CD4-positive, alpha-beta memory T cell (primary cell): ENCODE data around the gene PAIP2. TPM values are rescaled to one million over a fixed set of nuclear protein-coding genes. Genes with fewer than 3 reads are reported as not detected.

Experiments used
- CTCF ChIA-PET: fragments of 350-600 bp; sonication (Branson Sonifier 250); formaldehyde crosslinking; loops from one replicate; lab custom pipeline; 2021; ENCODE audit warnings: inconsistent platforms; ENCODE audit not compliant: partially characterized antibody; lab: Charles Lee
- POLR2A ChIA-PET: fragments of 350-600 bp; sonication (Branson Sonifier 250); formaldehyde crosslinking; loops from one replicate; lab custom pipeline; 2021; ENCODE audit not compliant: partially characterized antibody; lab: Charles Lee
- DNase-seq, 5 donors: peaks; one replicate each; pipeline versions ENCODE4 v3.0.0 to v3.0.0-alpha.2; 2020 to 2022; ENCODE audit warnings: mixed read lengths in 1 of 5
- H3K27ac ChIP-seq: one replicate; pipeline ENCODE4 v1.7.0; 2013; ENCODE audit warnings: low read depth, low read length
- H3K27me3 ChIP-seq: 2 replicates; pipeline ENCODE4 v1.7.0; 2013; ENCODE audit warnings: mild to moderate bottlenecking, low read length, moderate library complexity; ENCODE audit not compliant: insufficient read depth
- H3K36me3 ChIP-seq: 2 replicates; pipeline ENCODE4 v1.7.0; 2013; ENCODE audit warnings: mild to moderate bottlenecking, low read length, moderate library complexity; ENCODE audit not compliant: insufficient read depth
- H3K4me1 ChIP-seq: 2 replicates; pipeline ENCODE4 v1.7.0; 2013; ENCODE audit warnings: mild to moderate bottlenecking, low read length, moderate library complexity; ENCODE audit not compliant: insufficient read depth
- H3K4me3 ChIP-seq, 2 donors: one replicate each; pipeline ENCODE4 v1.7.0; 2013; ENCODE audit warnings: low read length in 2 of 2, mild to moderate bottlenecking in 1 of 2
- H3K9me3 ChIP-seq, 2 donors: one replicate each; pipeline ENCODE4 v1.7.0; 2013; ENCODE audit warnings: low read length in 2 of 2, control low read depth in 1 of 2; ENCODE audit not compliant: control insufficient read depth in 1 of 2
- H3K27ac Mint-ChIP-seq, 7 donors: one replicate each; pipeline ENCODE4 v1.8.0; 2020 to 2021; ENCODE audit warnings: mixed read lengths in 7 of 7, mild to moderate bottlenecking in 6 of 7, inconsistent platforms in 3 of 7, moderate library complexity in 3 of 7
- H3K27me3 Mint-ChIP-seq, 2 donors: one replicate each; pipeline ENCODE4 v1.8.0; 2020 to 2021; ENCODE audit warnings: mixed read lengths in 2 of 2
- H3K36me3 Mint-ChIP-seq, 2 donors: one replicate each; pipeline ENCODE4 v1.8.0; 2020 to 2021; ENCODE audit warnings: mixed read lengths in 2 of 2, inconsistent platforms in 1 of 2, mild to moderate bottlenecking in 1 of 2
- H3K4me1 Mint-ChIP-seq, 4 donors: one replicate each; pipeline ENCODE4 v1.8.0; 2020 to 2021; ENCODE audit warnings: mixed read lengths in 4 of 4, mild to moderate bottlenecking in 1 of 4
- H3K4me3 Mint-ChIP-seq, 8 donors: one replicate each; pipeline ENCODE4 v1.8.0; 2020 to 2021; ENCODE audit warnings: mixed read lengths in 8 of 8, mild to moderate bottlenecking in 7 of 8, moderate library complexity in 6 of 8, inconsistent platforms in 3 of 8
- H3K9me3 Mint-ChIP-seq, 8 donors: one replicate each; pipeline ENCODE4 v1.8.0; 2020 to 2021; ENCODE audit warnings: mixed read lengths in 8 of 8, mild to moderate bottlenecking in 5 of 8, inconsistent platforms in 3 of 8, moderate library complexity in 1 of 8
- intact Hi-C: fragments of 100-400 bp; cut with micrococcal nuclease; formaldehyde crosslinking; loops from one replicate; pipeline ENCODE4 v1.15.1; 2023
- polyA plus RNA-seq, 2 donors: library from polyadenylated mRNA; unstranded; fragments of 300-500 nt; fragmentation: Illumina TruSeq; gene quantifications; one replicate each; pipeline ENCODE4 v1.2.3, GENCODE V29; 2021
- total RNA-seq, 2 experiments: library from RNA; stranded (reverse); gene quantifications; one replicate each; pipeline ENCODE4 v1.2.3, GENCODE V29; 2021

PAIP2 gene
- total and polyA plus RNA-seq, 4 experiments from 2014 or later: 109 to 503 (median 211) TPM

DNA sequence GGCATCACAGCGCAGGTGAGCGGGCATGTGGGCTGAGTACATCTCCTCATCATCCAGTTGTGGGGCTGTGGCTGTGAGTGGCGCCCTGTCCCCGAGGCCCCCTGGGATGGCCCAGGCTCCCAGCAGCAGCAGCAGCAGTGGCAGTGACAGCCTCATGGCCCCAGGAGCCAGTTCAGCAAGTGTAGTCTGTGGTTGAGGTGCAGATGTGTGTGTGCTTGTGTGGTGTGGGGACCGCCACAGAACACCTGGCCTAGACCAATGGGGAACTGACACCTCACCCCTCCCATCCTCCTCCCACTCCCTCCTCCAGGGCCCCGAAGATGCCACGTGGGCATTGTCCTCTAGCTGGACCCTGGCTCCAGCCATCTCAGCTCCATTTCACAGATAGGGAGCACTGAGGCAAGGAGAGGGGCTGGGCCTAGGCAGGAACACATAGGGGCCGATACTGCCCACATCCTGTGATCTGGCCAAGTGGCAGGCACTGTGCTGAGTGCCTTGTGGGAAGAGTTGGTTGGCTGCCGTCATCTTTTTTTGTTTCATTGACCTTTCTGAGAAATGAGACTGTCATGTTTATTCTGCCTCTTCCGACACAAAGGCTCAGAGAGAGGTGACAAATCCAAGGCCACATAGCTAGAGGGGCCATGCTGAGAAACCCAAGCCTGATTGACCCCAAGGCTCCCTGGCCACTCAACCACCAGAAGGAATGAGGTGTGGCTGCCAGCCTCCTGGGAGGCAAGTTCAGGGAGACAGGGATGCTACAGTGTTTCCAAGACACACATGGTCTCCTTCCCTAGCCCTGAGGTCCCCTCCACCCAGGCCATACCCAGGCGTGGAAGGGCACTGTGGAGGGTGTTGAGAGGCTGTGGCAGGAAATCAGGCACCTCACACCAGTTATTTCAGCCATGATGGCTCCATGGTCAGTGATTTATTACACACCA is 48.3 kb downstream of the PAIP2 start, which contains the start of gene MZB1:
Gene MZB1 (minus strand): TSS at position 213 of the 938 bp plus-strand sequence. CDS start 57 bp downstream, at position 156.
- H3K27me3 ChIP-seq: no peaks in the 10 kb centered on the region
- H3K27ac Mint-ChIP-seq: peak within 1 kb of the TSS; percentile 73 to 96 (median 92)
- peak; percentile 68 to 79 (median 74) for DNase-seq
- no peaks in the 10 kb centered on the region for H3K27me3 Mint-ChIP-seq
- POLR2A ChIA-PET: interaction anchor here (0.7 to 7.2 kb wide), 5 partner anchors 12 to 174 kb away, joined by 3 to 49 read pairs (median 12); partner anchors contain the start of genes MATR3, PAIP2 and SPATA24
- no peaks in the 10 kb centered on the region for H3K36me3 Mint-ChIP-seq
- CTCF ChIA-PET: interaction anchor here (0.6 to 4.1 kb wide), 3 partner anchors 13 to 124 kb away, joined by 3 to 25 read pairs (median 5); partner anchors contain the start of gene SPATA24
- no peaks in the 10 kb centered on the region for H3K36me3 ChIP-seq
- H3K27ac ChIP-seq: peak within 1 kb of the TSS; percentile 44
- no peaks in the 10 kb centered on the region for H3K9me3 ChIP-seq
- H3K4me1 Mint-ChIP-seq: peaks cover 34 to 59% (median 45%) of the 10 kb centered on the region in 4 donors
- H3K4me3 ChIP-seq: no peak within 1 kb of the TSS
- H3K4me1 ChIP-seq: peaks cover 53% of the 10 kb centered on the region
- intact Hi-C loops: loop anchor here (5.0 kb wide), 1 partner anchor 118 kb away; no protein-coding TSS in a partner anchor
- H3K9me3 Mint-ChIP-seq: peaks cover 0 to 2% (median 0%) of the 10 kb centered on the region in 8 donors
- H3K4me3 Mint-ChIP-seq: peak within 1 kb of the TSS in 5 of 8 donors; percentile 34 to 84 (median 72)

DNA sequence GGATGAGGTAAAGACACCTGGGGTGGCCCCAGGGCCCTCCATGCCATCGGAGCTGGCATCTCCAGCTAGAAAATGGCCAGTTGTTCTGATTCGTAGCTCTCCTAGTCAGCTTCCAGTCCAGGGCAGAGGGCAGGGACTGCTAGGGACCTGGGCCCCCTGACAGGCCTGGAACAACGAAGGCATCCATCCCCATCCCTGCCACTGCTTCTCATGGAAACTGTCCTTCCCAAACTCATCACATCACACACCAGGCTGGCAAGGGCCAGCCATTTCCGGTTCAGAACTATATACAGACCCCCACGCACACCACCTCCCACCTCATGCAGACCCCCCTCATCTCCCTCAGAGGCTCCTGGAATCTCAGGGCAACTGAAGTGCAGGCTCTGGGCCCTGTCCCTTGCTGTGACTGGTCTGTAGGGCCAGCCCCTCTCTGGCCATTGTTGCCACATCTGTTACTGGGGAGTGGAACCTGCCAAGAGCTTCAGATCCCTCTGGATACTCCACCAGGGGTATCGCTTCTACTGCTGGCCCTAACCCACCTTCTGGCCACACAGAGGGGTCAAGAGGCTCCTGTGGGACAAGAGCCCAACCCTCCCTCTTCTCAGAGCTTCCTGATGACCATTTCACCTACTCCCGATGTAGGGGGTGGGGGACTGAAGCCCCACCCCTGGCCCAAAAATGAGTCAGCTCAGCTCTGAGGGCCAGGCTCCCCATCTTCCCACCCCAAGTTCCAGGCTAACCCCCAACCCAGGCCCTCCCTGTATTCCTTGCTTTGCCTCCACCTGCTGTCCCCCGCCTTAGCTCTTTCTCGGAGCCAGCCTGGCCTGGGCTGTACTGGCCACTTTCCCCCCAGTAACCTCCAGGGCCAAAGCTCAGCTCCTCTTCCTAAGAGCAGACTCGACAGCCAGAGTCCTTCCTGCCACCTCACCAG is 49.2 kb downstream of the PAIP2 start:
- intact Hi-C loops: loop anchor here (5.0 kb wide), 1 partner anchor 119 kb away; no protein-coding TSS in a partner anchor

DNA sequence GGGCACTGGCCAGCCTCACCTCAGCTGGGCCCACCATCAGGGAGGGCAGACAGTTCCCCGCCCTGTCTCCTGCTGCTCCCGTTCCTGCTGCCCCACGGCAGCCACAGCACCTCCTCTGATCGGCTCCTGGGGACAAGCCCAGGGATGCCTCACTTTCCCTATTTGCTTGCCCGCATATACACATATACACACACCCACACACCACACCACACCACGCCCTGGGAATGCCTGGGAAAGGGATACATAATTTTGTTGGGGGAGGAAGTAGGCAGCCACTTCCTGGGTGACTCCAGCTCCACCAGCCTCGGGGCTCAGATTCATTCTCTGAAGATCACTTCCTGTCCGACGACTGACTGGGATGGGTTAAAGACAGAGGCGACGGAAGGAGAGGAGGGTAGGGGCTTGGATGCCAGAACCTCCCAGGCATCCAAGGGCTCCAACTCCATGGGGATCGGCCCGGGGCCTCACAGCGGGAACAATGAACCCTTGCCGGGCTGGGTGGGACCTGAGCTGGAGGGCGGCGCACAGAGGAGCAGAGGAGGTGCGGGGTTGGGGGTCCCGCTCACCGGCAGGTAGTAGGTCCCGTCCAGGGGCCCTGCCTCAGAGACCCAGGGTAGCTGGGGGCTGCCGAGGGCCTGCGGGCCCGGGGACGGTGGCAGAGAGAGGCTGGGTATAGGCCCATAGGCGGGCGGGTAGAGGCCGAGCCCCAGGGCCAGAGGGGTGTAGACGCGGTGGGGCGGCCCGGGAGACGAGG is 50.1 kb downstream of the PAIP2 start:
- Histone ChIP-seq H3K4me3 (peak overlapping the region in 1 of 2 donors; percentile 61), H3K27me3 (no peaks in the 10 kb centered on the region), H3K27ac (peak overlapping the region; percentile 39), H3K9me3 (no peaks in the 10 kb centered on the region), H3K4me1 (peaks cover 42% of the 10 kb centered on the region), H3K36me3 (no peaks in the 10 kb centered on the region)
- DNase-seq: no peak
- CTCF ChIA-PET: interaction anchor here (1.1 to 4.1 kb wide), 4 partner anchors 11 to 140 kb away, joined by 3 to 25 read pairs (median 5); partner anchors contain the start of gene SPATA24
- Mint-ChIP-seq H3K36me3 (no peaks in the 10 kb centered on the region), H3K27me3 (no peaks in the 10 kb centered on the region), H3K4me1 (peaks cover 22 to 43% (median 30%) of the 10 kb centered on the region in 4 donors), H3K9me3 (peaks cover 0 to 2% (median 0%) of the 10 kb centered on the region in 8 donors), H3K4me3 (peak overlapping the region; percentile 66 to 94 (median 80)), H3K27ac (peak overlapping the region; percentile 49 to 96 (median 92))
- POLR2A ChIA-PET: interaction anchor here (1.3 to 7.2 kb wide), 4 partner anchors 11 to 98 kb away, joined by 3 to 49 read pairs (median 17); partner anchors contain the start of genes MATR3, PAIP2 and SPATA24
- intact Hi-C loops: loop anchor here (1.0 to 5.0 kb wide), 4 partner anchors 49 to 140 kb away; partner anchors contain the start of gene MATR3

More for the DNA sequence above, 49.2 kb downstream of the PAIP2 start:
- H3K4me1 ChIP-seq: peaks cover 45% of the 10 kb centered on the region
- no peaks in the 10 kb centered on the region for H3K36me3 Mint-ChIP-seq
- no peak overlapping the region for H3K4me3 ChIP-seq
- H3K27me3 Mint-ChIP-seq: no peaks in the 10 kb centered on the region
- CTCF ChIA-PET: interaction anchor here (1.1 to 4.1 kb wide), 3 partner anchors 12 to 140 kb away, joined by 3 to 25 read pairs (median 7); partner anchors contain the start of gene SPATA24
- peak overlapping the region; percentile 49 to 96 (median 92) for H3K27ac Mint-ChIP-seq
- peak overlapping the region; percentile 44 for H3K27ac ChIP-seq
- peaks cover 24 to 50% (median 36%) of the 10 kb centered on the region in 4 donors for H3K4me1 Mint-ChIP-seq
- H3K9me3 ChIP-seq: no peaks in the 10 kb centered on the region
- no peak for DNase-seq
- H3K4me3 Mint-ChIP-seq: peak overlapping the region in 7 of 8 donors; percentile 17 to 94 (median 82)
- no peaks in the 10 kb centered on the region for H3K36me3 ChIP-seq
- peaks cover 0 to 2% (median 0%) of the 10 kb centered on the region in 8 donors for H3K9me3 Mint-ChIP-seq
- POLR2A ChIA-PET: interaction anchor here (0.7 to 7.2 kb wide), 6 partner anchors 11 to 173 kb away, joined by 3 to 49 read pairs (median 8); partner anchors contain the start of genes MATR3, PAIP2 and SPATA24
- H3K27me3 ChIP-seq: no peaks in the 10 kb centered on the region

GRCh38 chr5:139392324-139392677 is 50.6 kb downstream of the PAIP2 start:
- Histone ChIP-seq H3K36me3 (no peaks in the 10 kb centered on the region), H3K27ac (peak overlapping the region; percentile 39), H3K9me3 (no peaks in the 10 kb centered on the region), H3K27me3 (no peaks in the 10 kb centered on the region), H3K4me3 (peak overlapping the region in 1 of 2 donors; percentile 61), H3K4me1 (peaks cover 42% of the 10 kb centered on the region)
- intact Hi-C loops: loop anchor here (1.0 to 5.0 kb wide), 4 partner anchors 50 to 141 kb away; partner anchors contain the start of gene MATR3
- Mint-ChIP-seq H3K4me3 (peak overlapping the region; percentile 88 to 94 (median 88)), H3K9me3 (peaks cover 0 to 2% (median 0%) of the 10 kb centered on the region in 8 donors), H3K36me3 (no peaks in the 10 kb centered on the region), H3K27me3 (no peaks in the 10 kb centered on the region), H3K4me1 (peaks cover 22 to 43% (median 30%) of the 10 kb centered on the region in 4 donors), H3K27ac (peak overlapping the region in 2 of 7 donors; percentile 85 to 93)
- POLR2A ChIA-PET: interaction anchor here (1.3 to 7.2 kb wide), 4 partner anchors 10 to 99 kb away, joined by 3 to 49 read pairs (median 17); partner anchors contain the start of genes MATR3, PAIP2 and SPATA24
- no peak for DNase-seq
- CTCF ChIA-PET: interaction anchor here (0.9 to 4.1 kb wide), 7 partner anchors 10 to 141 kb away, joined by 3 to 25 read pairs (median 3); partner anchors contain the start of gene SPATA24

DNA sequence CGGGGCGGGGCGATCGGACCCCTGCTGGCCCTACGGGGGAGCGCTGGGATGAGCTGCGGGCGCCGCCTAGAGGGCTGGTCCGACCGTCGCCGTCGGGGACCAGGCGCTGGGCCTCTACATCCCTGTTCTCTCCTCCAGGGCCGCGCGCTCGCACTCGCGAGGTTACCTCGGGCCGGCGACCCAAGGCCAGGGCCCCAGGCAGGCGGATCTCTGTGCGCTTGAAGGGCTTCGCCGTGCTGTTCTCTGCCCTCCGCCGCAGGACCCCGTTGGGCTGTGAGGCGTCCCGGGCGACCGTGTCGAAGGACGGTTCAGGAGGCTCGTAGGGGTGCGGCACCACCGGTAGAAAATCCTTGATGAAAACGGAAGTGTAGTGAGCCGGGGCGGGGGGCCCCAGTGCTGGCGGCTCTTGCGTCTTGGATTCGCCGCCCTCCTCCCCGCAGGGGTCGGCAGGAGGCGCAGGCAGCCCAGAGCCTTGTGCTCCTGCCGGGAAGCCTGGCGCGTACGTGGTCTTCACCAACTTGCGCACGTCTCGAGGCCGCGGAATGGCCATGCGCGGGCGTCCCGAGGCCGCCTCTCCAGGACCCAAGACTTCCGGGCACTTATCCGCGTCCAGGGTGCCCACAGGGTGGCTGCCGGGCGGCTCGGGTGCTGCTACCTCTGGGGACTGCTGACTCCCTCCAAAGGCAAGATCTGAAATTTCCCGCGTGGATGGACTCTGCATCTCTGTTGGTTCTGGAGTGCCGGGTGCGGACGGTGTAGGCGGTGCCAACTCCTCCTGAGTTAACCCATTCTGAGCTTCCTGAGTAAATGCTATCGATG is 51.2 kb downstream of the PAIP2 start:
- Histone ChIP-seq H3K27ac (peak overlapping the region; percentile 39), H3K36me3 (no peaks in the 10 kb centered on the region), H3K4me3 (peak overlapping the region; percentile 61 to 69), H3K9me3 (no peaks in the 10 kb centered on the region), H3K4me1 (peaks cover 42% of the 10 kb centered on the region), H3K27me3 (no peaks in the 10 kb centered on the region)
- ChIA-PET CTCF (interaction anchor here (0.6 to 4.1 kb wide), 9 partner anchors 10 to 173 kb away, joined by 3 to 25 read pairs (median 3); partner anchors contain the start of gene SPATA24), POLR2A (interaction anchor here (1.3 to 7.2 kb wide), 4 partner anchors 10 to 99 kb away, joined by 4 to 49 read pairs (median 17); partner anchors contain the start of genes MATR3, PAIP2 and SPATA24)
- Mint-ChIP-seq H3K27me3 (no peaks in the 10 kb centered on the region), H3K36me3 (no peaks in the 10 kb centered on the region), H3K4me3 (peak overlapping the region; percentile 88 to 94 (median 88)), H3K9me3 (peaks cover 0 to 2% (median 0%) of the 10 kb centered on the region in 8 donors), H3K4me1 (peaks cover 22 to 43% (median 30%) of the 10 kb centered on the region in 4 donors), H3K27ac (peak overlapping the region; percentile 57 to 93 (median 85))
- intact Hi-C loops: loop anchor here (1.0 to 5.0 kb wide), 5 partner anchors 11 to 142 kb away; partner anchors contain the start of genes MATR3 and SPATA24
- peak; percentile 69 to 81 (median 73) for DNase-seq
